Measurements from ENCODE around the gene HSD17B8. TPM values are rescaled to one million over a fixed set of nuclear protein-coding genes. Genes with fewer than 3 reads are reported as not detected.

The HSD17B8 gene
- polyA plus RNA-seq, 1 of the 3 experiments (the other 2 are of a cell fraction): 37.5 TPM

DNA sequence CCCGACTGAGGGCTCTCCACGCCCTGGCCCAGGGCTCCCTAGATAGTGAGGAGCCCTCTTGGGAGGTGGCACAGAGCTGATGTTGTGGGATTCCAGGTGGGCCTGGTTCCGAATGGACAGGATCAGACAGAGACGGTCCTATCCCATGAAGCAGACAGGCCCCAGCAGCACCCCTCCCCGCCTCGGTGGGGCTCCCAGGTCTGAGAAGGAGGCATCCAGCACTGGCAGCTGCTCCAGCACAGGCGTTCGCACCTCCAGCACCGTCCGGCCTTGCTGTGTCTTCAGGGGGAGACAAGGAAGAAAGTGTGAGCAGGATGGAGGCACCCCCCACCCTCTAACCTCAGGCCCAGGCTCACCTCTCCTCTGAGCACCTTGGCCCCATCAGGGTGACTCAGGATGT lies 40.9 kb upstream of the HSD17B8 start:
- Histone ChIP-seq H3K9ac (no peak overlapping the region), H3K9me2 (no peaks in the 10 kb centered on the region), H3K4me1 (ENCODE audit: control insufficient read depth in 1 of 2, insufficient read depth in 2 of 2, low read depth in 1 of 2, low read length in 1 of 2) (peaks cover 0 to 7% of the 10 kb centered on the region in 2 experiments; a peak in 1 of 4 replicates), H3K27ac (ENCODE audit: low read depth in 2 of 2, low read length in 1 of 2) (no peak overlapping the region), H3F3A (replicated peaks; ENCODE audit: insufficient read depth) (no peaks in the 10 kb centered on the region), H3K9me3 (no peaks in the 10 kb centered on the region), H3K36me3 (replicated peaks in 1 of 2; ENCODE audit: control insufficient read depth in 1 of 2, insufficient read depth in 2 of 2, low read length in 1 of 2) (no peaks in the 10 kb centered on the region), H3K79me2 (ENCODE audit: insufficient read depth) (no peaks in the 10 kb centered on the region), H3K27me3 (ENCODE audit: insufficient read depth) (no peaks in the 10 kb centered on the region; the same call in 1 of the 2 replicates), H3K4me2 (no peak overlapping the region), H3K4me3 (ENCODE audit: low read depth in 2 of 2, low read length in 1 of 2) (no peak overlapping the region), H2AFZ (ENCODE audit: low read depth) (no peak overlapping the region), H4K20me1 (ENCODE audit: insufficient read depth) (no peaks in the 10 kb centered on the region)
- ChIA-PET CTCF (interaction anchor here (0.6 to 5.8 kb wide), 7 partner anchors 10 to 148 kb away, joined by 3 to 50 read pairs (median 3); partner anchors contain the start of gene HSD17B8), POLR2A (no interaction called here)
- DNase-seq: no peak
- TF ChIP-seq POLR2AphosphoS5 (IDR thresholded peaks at IDR 0.05; ENCODE audit: low read depth, low read length) (no peak), EP300 (IDR thresholded peaks at IDR 0.05; ENCODE audit: borderline replicate concordance in 1 of 2, low read depth in 1 of 2, low read length in 1 of 2) (no peak), RXRA (IDR thresholded peaks at IDR 0.05; ENCODE audit: borderline replicate concordance, low read depth) (no peak), FOSL2 (IDR thresholded peaks at IDR 0.05; ENCODE audit: borderline replicate concordance, low read depth) (no peak), RAD21 (IDR thresholded peaks at IDR 0.05; ENCODE audit: low read length) (no peak), YY1 (IDR thresholded peaks at IDR 0.05; ENCODE audit: low read depth) (no peak), TAF1 (IDR thresholded peaks at IDR 0.05; ENCODE audit: borderline replicate concordance, low read depth, low read length) (no peak), SMC3 (IDR thresholded peaks at IDR 0.05; ENCODE audit: low read depth, low read length) (no peak)
- TF ChIP-seq, protein P1, sequence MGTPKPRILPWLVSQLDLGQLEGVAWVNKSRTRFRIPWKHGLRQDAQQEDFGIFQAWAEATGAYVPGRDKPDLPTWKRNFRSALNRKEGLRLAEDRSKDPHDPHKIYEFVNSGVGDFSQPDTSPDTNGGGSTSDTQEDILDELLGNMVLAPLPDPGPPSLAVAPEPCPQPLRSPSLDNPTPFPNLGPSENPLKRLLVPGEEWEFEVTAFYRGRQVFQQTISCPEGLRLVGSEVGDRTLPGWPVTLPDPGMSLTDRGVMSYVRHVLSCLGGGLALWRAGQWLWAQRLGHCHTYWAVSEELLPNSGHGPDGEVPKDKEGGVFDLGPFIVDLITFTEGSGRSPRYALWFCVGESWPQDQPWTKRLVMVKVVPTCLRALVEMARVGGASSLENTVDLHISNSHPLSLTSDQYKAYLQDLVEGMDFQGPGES (IDR thresholded peaks at IDR 0.05; ENCODE audit: low read depth, low read length): no peak
- TF ChIP-seq, protein P2, sequence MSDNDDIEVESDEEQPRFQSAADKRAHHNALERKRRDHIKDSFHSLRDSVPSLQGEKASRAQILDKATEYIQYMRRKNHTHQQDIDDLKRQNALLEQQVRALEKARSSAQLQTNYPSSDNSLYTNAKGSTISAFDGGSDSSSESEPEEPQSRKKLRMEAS (IDR thresholded peaks at IDR 0.05; ENCODE audit: low read depth): no peak
- WGBS (ENCODE audit: low lambda C conversion rate): 86% methylated on average over 6 of the region's 10 CpGs

DNA sequence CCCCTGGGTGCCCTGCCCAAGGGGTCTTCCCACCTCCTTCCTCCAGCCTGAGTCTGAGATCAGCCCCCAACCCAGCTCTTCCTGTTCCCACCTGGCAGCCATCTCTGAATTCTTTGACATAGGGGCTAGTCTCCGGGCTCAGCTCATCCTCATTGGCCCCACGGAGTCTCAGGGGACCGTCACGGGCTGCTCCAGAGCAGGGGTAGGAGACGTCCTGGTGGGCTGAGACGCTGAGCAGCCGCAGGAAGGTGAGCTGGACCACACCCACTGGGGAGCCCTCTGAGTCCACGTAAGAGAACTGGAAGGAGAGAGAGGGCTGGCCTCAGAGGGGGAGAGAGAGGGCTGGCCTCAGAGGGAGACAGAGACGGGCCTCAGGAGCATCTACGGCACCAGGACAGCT lies 40.3 kb upstream of the HSD17B8 start:
- no peak for DNase-seq
- ChIA-PET POLR2A (no interaction called here), CTCF (interaction anchor here (0.6 to 5.8 kb wide), 8 partner anchors 10 to 149 kb away, joined by 3 to 50 read pairs (median 3); partner anchors contain the start of gene HSD17B8)
- Histone ChIP-seq H3K27me3 (ENCODE audit: insufficient read depth) (no peaks in the 10 kb centered on the region; the same call in 1 of the 2 replicates), H2AFZ (ENCODE audit: low read depth) (no peak overlapping the region), H3K9me2 (no peaks in the 10 kb centered on the region), H3K4me2 (no peak overlapping the region), H3K9ac (no peak overlapping the region), H3K4me1 (ENCODE audit: control insufficient read depth in 1 of 2, insufficient read depth in 2 of 2, low read depth in 1 of 2, low read length in 1 of 2) (peaks cover 0 to 7% of the 10 kb centered on the region in 2 experiments; a peak in 1 of 4 replicates), H3K79me2 (ENCODE audit: insufficient read depth) (no peaks in the 10 kb centered on the region), H3K9me3 (no peaks in the 10 kb centered on the region), H3K27ac (ENCODE audit: low read depth in 2 of 2, low read length in 1 of 2) (no peak overlapping the region), H3K4me3 (ENCODE audit: low read depth in 2 of 2, low read length in 1 of 2) (no peak overlapping the region), H4K20me1 (ENCODE audit: insufficient read depth) (no peaks in the 10 kb centered on the region), H3F3A (replicated peaks; ENCODE audit: insufficient read depth) (no peaks in the 10 kb centered on the region), H3K36me3 (replicated peaks in 1 of 2; ENCODE audit: control insufficient read depth in 1 of 2, insufficient read depth in 2 of 2, low read length in 1 of 2) (no peaks in the 10 kb centered on the region)
- WGBS (ENCODE audit: low lambda C conversion rate): 59% methylated on average over 10 of the region's 10 CpGs
- no peak for TF ChIP-seq GATA2 (CRISPR knock-in tag; IDR thresholded peaks at IDR 0.05)
- TF ChIP-seq, protein P2 (IDR thresholded peaks at IDR 0.05; ENCODE audit: low read depth): no peak
- TF ChIP-seq, protein P3, sequence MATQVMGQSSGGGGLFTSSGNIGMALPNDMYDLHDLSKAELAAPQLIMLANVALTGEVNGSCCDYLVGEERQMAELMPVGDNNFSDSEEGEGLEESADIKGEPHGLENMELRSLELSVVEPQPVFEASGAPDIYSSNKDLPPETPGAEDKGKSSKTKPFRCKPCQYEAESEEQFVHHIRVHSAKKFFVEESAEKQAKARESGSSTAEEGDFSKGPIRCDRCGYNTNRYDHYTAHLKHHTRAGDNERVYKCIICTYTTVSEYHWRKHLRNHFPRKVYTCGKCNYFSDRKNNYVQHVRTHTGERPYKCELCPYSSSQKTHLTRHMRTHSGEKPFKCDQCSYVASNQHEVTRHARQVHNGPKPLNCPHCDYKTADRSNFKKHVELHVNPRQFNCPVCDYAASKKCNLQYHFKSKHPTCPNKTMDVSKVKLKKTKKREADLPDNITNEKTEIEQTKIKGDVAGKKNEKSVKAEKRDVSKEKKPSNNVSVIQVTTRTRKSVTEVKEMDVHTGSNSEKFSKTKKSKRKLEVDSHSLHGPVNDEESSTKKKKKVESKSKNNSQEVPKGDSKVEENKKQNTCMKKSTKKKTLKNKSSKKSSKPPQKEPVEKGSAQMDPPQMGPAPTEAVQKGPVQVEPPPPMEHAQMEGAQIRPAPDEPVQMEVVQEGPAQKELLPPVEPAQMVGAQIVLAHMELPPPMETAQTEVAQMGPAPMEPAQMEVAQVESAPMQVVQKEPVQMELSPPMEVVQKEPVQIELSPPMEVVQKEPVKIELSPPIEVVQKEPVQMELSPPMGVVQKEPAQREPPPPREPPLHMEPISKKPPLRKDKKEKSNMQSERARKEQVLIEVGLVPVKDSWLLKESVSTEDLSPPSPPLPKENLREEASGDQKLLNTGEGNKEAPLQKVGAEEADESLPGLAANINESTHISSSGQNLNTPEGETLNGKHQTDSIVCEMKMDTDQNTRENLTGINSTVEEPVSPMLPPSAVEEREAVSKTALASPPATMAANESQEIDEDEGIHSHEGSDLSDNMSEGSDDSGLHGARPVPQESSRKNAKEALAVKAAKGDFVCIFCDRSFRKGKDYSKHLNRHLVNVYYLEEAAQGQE (IDR thresholded peaks at IDR 0.05; ENCODE audit: low read depth, low read length): no peak
- TF ChIP-seq EZH2phosphoT487 (IDR thresholded peaks at IDR 0.05; ENCODE audit: borderline replicate concordance, low read depth): no peak
- TF ChIP-seq ELF1 (IDR thresholded peaks at IDR 0.05): no peak
- no peak for TF ChIP-seq RXRA (IDR thresholded peaks at IDR 0.05; ENCODE audit: borderline replicate concordance, low read depth)
- TF ChIP-seq, protein P4, sequence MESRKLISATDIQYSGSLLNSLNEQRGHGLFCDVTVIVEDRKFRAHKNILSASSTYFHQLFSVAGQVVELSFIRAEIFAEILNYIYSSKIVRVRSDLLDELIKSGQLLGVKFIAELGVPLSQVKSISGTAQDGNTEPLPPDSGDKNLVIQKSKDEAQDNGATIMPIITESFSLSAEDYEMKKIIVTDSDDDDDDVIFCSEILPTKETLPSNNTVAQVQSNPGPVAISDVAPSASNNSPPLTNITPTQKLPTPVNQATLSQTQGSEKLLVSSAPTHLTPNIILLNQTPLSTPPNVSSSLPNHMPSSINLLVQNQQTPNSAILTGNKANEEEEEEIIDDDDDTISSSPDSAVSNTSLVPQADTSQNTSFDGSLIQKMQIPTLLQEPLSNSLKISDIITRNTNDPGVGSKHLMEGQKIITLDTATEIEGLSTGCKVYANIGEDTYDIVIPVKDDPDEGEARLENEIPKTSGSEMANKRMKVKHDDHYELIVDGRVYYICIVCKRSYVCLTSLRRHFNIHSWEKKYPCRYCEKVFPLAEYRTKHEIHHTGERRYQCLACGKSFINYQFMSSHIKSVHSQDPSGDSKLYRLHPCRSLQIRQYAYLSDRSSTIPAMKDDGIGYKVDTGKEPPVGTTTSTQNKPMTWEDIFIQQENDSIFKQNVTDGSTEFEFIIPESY (IDR thresholded peaks at IDR 0.05; ENCODE audit: borderline replicate concordance, low read depth): no peak
- TF ChIP-seq, protein P5, sequence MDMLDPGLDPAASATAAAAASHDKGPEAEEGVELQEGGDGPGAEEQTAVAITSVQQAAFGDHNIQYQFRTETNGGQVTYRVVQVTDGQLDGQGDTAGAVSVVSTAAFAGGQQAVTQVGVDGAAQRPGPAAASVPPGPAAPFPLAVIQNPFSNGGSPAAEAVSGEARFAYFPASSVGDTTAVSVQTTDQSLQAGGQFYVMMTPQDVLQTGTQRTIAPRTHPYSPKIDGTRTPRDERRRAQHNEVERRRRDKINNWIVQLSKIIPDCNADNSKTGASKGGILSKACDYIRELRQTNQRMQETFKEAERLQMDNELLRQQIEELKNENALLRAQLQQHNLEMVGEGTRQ (IDR thresholded peaks at IDR 0.05; ENCODE audit: borderline replicate concordance, low read depth, low read length): no peak
- TF ChIP-seq TAF1 (IDR thresholded peaks at IDR 0.05; ENCODE audit: borderline replicate concordance, low read depth, low read length): no peak
- TF ChIP-seq, protein P1 (IDR thresholded peaks at IDR 0.05; ENCODE audit: low read depth, low read length): no peak

Data from SK-N-SH (cell line).